ENCODE results near the gene MFSD11. TPM values are rescaled to one million over a fixed set of nuclear protein-coding genes. Genes with fewer than 3 reads are reported as not detected.

The MFSD11 gene
- total RNA-seq, 6 experiments from 2014 or later: 16.1 to 23.4 (median 20.7) TPM

- Mint-ChIP-seq H3K36me3 (ENCODE audit: low read depth) (peaks cover 6% of the 10 kb centered on the region), H3K4me1 (ENCODE audit: low read depth) (peaks cover 2% of the 10 kb centered on the region; the same call in 1 of the 2 replicates), H3K4me3 (no peak overlapping the region), H3K9me3 (no peaks in the 10 kb centered on the region), H3K27ac (no peak overlapping the region), H3K27me3 (ENCODE audit: insufficient read depth) (peaks cover 2% of the 10 kb centered on the region; the same call in 1 of the 2 replicates)
- TF ChIP-seq, protein P1, sequence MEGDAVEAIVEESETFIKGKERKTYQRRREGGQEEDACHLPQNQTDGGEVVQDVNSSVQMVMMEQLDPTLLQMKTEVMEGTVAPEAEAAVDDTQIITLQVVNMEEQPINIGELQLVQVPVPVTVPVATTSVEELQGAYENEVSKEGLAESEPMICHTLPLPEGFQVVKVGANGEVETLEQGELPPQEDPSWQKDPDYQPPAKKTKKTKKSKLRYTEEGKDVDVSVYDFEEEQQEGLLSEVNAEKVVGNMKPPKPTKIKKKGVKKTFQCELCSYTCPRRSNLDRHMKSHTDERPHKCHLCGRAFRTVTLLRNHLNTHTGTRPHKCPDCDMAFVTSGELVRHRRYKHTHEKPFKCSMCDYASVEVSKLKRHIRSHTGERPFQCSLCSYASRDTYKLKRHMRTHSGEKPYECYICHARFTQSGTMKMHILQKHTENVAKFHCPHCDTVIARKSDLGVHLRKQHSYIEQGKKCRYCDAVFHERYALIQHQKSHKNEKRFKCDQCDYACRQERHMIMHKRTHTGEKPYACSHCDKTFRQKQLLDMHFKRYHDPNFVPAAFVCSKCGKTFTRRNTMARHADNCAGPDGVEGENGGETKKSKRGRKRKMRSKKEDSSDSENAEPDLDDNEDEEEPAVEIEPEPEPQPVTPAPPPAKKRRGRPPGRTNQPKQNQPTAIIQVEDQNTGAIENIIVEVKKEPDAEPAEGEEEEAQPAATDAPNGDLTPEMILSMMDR (IDR thresholded peaks at IDR 0.05): no peak
- no peak for DNase-seq
Observed at GRCh38 chr17:76752006-76752405, 14.1 kb downstream of the MFSD11 start.

GRCh38 chr17:76753061-76753961 is 15.4 kb downstream of the MFSD11 start:
- TF ChIP-seq, protein P1 (IDR thresholded peaks at IDR 0.05): no peak
- no peak for DNase-seq
- Mint-ChIP-seq H3K4me3 (no peak overlapping the region), H3K27me3 (ENCODE audit: insufficient read depth) (peaks cover 2% of the 10 kb centered on the region; the same call in 1 of the 2 replicates), H3K9me3 (no peaks in the 10 kb centered on the region), H3K4me1 (ENCODE audit: low read depth) (peaks cover 6% of the 10 kb centered on the region; the same call in 1 of the 2 replicates), H3K36me3 (ENCODE audit: low read depth) (peaks cover 12% of the 10 kb centered on the region), H3K27ac (no peak overlapping the region)

- Mint-ChIP-seq H3K27ac (no peak overlapping the region), H3K27me3 (ENCODE audit: insufficient read depth) (no peaks in the 10 kb centered on the region), H3K9me3 (no peaks in the 10 kb centered on the region), H3K4me3 (no peak overlapping the region), H3K4me1 (ENCODE audit: low read depth) (peaks cover 6% of the 10 kb centered on the region; the same call in 1 of the 2 replicates), H3K36me3 (ENCODE audit: low read depth) (peaks cover 17% of the 10 kb centered on the region)
- TF ChIP-seq, protein P1 (IDR thresholded peaks at IDR 0.05): no peak
- no peak for DNase-seq
Observed at GRCh38 chr17:76755285-76755684, 17.4 kb downstream of the MFSD11 start.

- no peak overlapping the region for H3K4me3 Mint-ChIP-seq
- no peaks in the 10 kb centered on the region for H3K27me3 Mint-ChIP-seq (ENCODE audit: insufficient read depth)
- no peaks in the 10 kb centered on the region for H3K9me3 Mint-ChIP-seq
- H3K4me1 Mint-ChIP-seq (ENCODE audit: low read depth): peaks cover 6% of the 10 kb centered on the region; the same call in 1 of the 2 replicates
- no peak overlapping the region for H3K27ac Mint-ChIP-seq
- no peak for DNase-seq
- TF ChIP-seq, protein P1 (IDR thresholded peaks at IDR 0.05): no peak
- peaks cover 13% of the 10 kb centered on the region for H3K36me3 Mint-ChIP-seq (ENCODE audit: low read depth)
Observed at GRCh38 chr17:76757256-76757655, 19.3 kb downstream of the MFSD11 start.

DNA sequence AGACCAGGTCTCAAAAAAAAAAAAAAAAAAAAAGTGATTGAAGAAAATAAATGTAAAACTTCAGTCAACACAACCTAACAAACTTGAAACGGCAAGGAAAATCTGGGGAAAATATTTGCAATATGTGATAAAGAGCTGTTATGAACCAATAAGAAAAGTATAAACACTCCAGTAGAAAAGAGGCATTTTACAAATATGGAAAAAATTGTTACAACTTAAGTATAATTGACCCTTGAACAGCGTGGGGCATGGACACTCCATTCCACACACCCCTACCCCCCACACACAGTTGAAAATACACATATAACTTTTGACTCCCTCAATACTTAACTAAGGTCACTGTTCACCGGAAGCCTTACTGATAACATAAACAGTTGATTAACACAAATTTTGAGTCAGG is 20.7 kb downstream of the MFSD11 start:
- Mint-ChIP-seq H3K27ac (no peak overlapping the region), H3K36me3 (ENCODE audit: low read depth) (peaks cover 12% of the 10 kb centered on the region; the same call in 1 of the 2 replicates), H3K27me3 (ENCODE audit: insufficient read depth) (no peaks in the 10 kb centered on the region), H3K4me3 (no peak overlapping the region), H3K9me3 (no peaks in the 10 kb centered on the region), H3K4me1 (ENCODE audit: low read depth) (peaks cover 6% of the 10 kb centered on the region; the same call in 1 of the 2 replicates)
- DNase-seq: no peak
- TF ChIP-seq, protein P1 (IDR thresholded peaks at IDR 0.05): no peak

Measured in HFFc6 (cell line).